ENCODE data around the gene COQ10A. TPM values are rescaled to one million over a fixed set of nuclear protein-coding genes. Genes with fewer than 3 reads are reported as not detected.

Gene COQ10A
- total RNA-seq, 1 experiment from 2014 or later = 24.4 TPM

DNA sequence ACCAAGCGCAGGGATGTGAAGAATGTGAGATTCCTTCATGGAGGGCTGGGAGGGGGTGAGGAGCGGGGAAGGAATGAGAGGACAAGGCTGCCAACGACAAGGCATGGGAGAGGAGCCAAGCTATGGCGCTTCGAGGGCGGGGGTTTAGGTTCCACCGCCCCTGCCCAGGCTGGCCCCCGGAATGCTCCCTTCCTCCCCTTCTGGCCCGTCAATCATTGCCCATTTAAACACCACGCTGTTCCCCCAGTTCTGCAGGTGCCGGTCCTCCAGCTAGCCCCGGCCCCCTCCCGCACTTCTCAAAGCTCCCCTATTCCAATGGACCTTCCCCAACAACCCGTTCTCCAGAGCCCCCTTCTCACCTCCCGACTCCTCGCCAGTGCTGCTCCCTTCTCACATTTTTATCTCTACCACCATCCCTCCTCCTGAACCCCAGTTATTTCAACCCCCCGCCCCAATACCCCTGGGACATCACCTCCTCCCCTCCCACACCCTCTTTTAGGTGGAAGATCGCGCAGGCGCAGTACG lies 45.4 kb upstream of the COQ10A start (continued):
- TF ChIP-seq PREB (CRISPR knock-in tag; IDR thresholded peaks at IDR 0.05; ENCODE audit: borderline replicate concordance) (no peak), ZNF121 (CRISPR knock-in tag; IDR thresholded peaks at IDR 0.05) (no peak), RORB (CRISPR knock-in tag; IDR thresholded peaks at IDR 0.05) (no peak), NR1H2 (CRISPR knock-in tag; IDR thresholded peaks at IDR 0.05) (no peak), MXD4 (CRISPR knock-in tag; IDR thresholded peaks at IDR 0.05; ENCODE audit: borderline replicate concordance) (no peak), ERG (CRISPR knock-in tag; IDR thresholded peaks at IDR 0.05) (no peak), ESRRA (CRISPR knock-in tag; IDR thresholded peaks at IDR 0.05; ENCODE audit: borderline replicate concordance) (no peak), NR3C1 (CRISPR knock-in tag; conservative IDR thresholded peaks at IDR 0.05; ENCODE audit: low read depth) (no peak)
- TF ChIP-seq, protein P1, sequence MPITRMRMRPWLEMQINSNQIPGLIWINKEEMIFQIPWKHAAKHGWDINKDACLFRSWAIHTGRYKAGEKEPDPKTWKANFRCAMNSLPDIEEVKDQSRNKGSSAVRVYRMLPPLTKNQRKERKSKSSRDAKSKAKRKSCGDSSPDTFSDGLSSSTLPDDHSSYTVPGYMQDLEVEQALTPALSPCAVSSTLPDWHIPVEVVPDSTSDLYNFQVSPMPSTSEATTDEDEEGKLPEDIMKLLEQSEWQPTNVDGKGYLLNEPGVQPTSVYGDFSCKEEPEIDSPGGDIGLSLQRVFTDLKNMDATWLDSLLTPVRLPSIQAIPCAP (CRISPR knock-in tag; IDR thresholded peaks at IDR 0.05) = no peak
- TF ChIP-seq, protein P2, sequence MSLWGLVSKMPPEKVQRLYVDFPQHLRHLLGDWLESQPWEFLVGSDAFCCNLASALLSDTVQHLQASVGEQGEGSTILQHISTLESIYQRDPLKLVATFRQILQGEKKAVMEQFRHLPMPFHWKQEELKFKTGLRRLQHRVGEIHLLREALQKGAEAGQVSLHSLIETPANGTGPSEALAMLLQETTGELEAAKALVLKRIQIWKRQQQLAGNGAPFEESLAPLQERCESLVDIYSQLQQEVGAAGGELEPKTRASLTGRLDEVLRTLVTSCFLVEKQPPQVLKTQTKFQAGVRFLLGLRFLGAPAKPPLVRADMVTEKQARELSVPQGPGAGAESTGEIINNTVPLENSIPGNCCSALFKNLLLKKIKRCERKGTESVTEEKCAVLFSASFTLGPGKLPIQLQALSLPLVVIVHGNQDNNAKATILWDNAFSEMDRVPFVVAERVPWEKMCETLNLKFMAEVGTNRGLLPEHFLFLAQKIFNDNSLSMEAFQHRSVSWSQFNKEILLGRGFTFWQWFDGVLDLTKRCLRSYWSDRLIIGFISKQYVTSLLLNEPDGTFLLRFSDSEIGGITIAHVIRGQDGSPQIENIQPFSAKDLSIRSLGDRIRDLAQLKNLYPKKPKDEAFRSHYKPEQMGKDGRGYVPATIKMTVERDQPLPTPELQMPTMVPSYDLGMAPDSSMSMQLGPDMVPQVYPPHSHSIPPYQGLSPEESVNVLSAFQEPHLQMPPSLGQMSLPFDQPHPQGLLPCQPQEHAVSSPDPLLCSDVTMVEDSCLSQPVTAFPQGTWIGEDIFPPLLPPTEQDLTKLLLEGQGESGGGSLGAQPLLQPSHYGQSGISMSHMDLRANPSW (CRISPR knock-in tag; conservative IDR thresholded peaks at IDR 0.05; ENCODE audit: low read depth) = no peak
- TF ChIP-seq, protein P3, sequence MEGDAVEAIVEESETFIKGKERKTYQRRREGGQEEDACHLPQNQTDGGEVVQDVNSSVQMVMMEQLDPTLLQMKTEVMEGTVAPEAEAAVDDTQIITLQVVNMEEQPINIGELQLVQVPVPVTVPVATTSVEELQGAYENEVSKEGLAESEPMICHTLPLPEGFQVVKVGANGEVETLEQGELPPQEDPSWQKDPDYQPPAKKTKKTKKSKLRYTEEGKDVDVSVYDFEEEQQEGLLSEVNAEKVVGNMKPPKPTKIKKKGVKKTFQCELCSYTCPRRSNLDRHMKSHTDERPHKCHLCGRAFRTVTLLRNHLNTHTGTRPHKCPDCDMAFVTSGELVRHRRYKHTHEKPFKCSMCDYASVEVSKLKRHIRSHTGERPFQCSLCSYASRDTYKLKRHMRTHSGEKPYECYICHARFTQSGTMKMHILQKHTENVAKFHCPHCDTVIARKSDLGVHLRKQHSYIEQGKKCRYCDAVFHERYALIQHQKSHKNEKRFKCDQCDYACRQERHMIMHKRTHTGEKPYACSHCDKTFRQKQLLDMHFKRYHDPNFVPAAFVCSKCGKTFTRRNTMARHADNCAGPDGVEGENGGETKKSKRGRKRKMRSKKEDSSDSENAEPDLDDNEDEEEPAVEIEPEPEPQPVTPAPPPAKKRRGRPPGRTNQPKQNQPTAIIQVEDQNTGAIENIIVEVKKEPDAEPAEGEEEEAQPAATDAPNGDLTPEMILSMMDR (IDR thresholded peaks at IDR 0.05) = no peak

- H3K4me3 Mint-ChIP-seq = peak within 1 kb of the TSS; percentile 98
- DNase-seq (ENCODE audit: low spot score) = peak; percentile 97
- H3K9me3 Mint-ChIP-seq = no peaks in the 10 kb centered on the region
- peak within 1 kb of the TSS; percentile 100 for H3K27ac Mint-ChIP-seq
- no peaks in the 10 kb centered on the region for H3K27me3 Mint-ChIP-seq (ENCODE audit: low read depth)
- CTCF ChIA-PET = interaction anchor here (0.6 to 3.6 kb wide), 39 partner anchors 9 to 483 kb away, joined by 3 to 102 read pairs (median 5); partner anchors contain the start of genes ANKRD52, CNPY2, COQ10A and ERBB3
- POLR2A ChIA-PET = interaction anchor here (0.5 to 2.6 kb wide), 39 partner anchors 9 to 1284 kb away, joined by 3 to 33 read pairs (median 5); partner anchors contain the start of genes ANKRD52, ATP5F1B, CNPY2 and COQ10A
- H3K4me1 Mint-ChIP-seq = peaks cover 33% of the 10 kb centered on the region
- H3K36me3 Mint-ChIP-seq = peaks cover 15% of the 10 kb centered on the region
- peak; percentile 75 for ATAC-seq
- peak; percentile 91; the same call in 1 of the 2 replicates for TF ChIP-seq SP1 (CRISPR knock-in tag; conservative IDR thresholded peaks at IDR 0.05)
- no peak for TF ChIP-seq IRF2 (CRISPR knock-in tag; IDR thresholded peaks at IDR 0.05; ENCODE audit: borderline replicate concordance, low read depth)
- 0 out of 2 replicates have a peak, but pooled peaks have one; percentile 32 for TF ChIP-seq ETV6 (CRISPR knock-in tag; IDR thresholded peaks at IDR 0.05)
- no peak for TF ChIP-seq MLX (CRISPR knock-in tag; IDR thresholded peaks at IDR 0.05)
- TF ChIP-seq, protein P4, sequence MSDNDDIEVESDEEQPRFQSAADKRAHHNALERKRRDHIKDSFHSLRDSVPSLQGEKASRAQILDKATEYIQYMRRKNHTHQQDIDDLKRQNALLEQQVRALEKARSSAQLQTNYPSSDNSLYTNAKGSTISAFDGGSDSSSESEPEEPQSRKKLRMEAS (CRISPR knock-in tag; IDR thresholded peaks at IDR 0.05) = peak; percentile 65
- no peak for TF ChIP-seq PREB (CRISPR knock-in tag; IDR thresholded peaks at IDR 0.05; ENCODE audit: borderline replicate concordance)
- TF ChIP-seq ELF4 (CRISPR knock-in tag; IDR thresholded peaks at IDR 0.05; ENCODE audit: low read depth) = no peak
- TF ChIP-seq, protein P5, sequence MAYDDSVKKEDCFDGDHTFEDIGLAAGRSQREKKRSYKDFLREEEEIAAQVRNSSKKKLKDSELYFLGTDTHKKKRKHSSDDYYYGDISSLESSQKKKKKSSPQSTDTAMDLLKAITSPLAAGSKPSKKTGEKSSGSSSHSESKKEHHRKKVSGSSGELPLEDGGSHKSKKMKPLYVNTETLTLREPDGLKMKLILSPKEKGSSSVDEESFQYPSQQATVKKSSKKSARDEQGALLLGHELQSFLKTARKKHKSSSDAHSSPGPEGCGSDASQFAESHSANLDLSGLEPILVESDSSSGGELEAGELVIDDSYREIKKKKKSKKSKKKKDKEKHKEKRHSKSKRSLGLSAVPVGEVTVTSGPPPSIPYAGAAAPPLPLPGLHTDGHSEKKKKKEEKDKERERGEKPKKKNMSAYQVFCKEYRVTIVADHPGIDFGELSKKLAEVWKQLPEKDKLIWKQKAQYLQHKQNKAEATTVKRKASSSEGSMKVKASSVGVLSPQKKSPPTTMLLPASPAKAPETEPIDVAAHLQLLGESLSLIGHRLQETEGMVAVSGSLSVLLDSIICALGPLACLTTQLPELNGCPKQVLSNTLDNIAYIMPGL (CRISPR knock-in tag; IDR thresholded peaks at IDR 0.05) = peak; percentile 44; the same call in 1 of the 2 replicates
Observed at GRCh38 chr12:56221757-56222530, 44.8 kb upstream of the COQ10A start, which contains the start of gene RNF41. Gene RNF41 (minus strand): TSS chr12:56221922. CDS start chr12:56214047, 7,875 bp downstream.
